SK-N-SH (cell line): Measurements from ENCODE around the gene GNPTAB. TPM values are rescaled to one million over a fixed set of nuclear protein-coding genes. Genes with fewer than 3 reads are reported as not detected.

Source experiments
- CTCF ChIA-PET: fragments of 300-600, 350-600 bp; formaldehyde crosslinking; extraction: SDS; loops from one replicate; lab custom pipeline; 2021; lab: Yijun Ruan, JAX
- POLR2A ChIA-PET: fragments of 350-600 bp; sonication (Branson Sonifier 250); formaldehyde crosslinking; extraction: SDS; loops from one replicate; lab custom pipeline; 2020; ENCODE audit warnings: antibody characterized with exemption, inconsistent platforms; lab: Yijun Ruan, JAX
- DNase-seq: peaks from one replicate; pipeline ENCODE4 v3.0.0; 2012
- H2AFZ ChIP-seq: fragments of 200-600 bp; sonication (generic); 2 replicates; pipeline ENCODE4 v1.8.1; 2016; ENCODE audit warnings: antibody characterized with exemption, mild to moderate bottlenecking, low read depth
- H3F3A ChIP-seq: fragments of 200-600 bp; sonication (generic); replicated peaks from 2 replicates; pipeline ENCODE3; 2016; ENCODE audit warnings: antibody characterized with exemption, mild to moderate bottlenecking; ENCODE audit not compliant: insufficient read depth
- H3K27ac ChIP-seq, 2 experiments: fragments of 200-500 bp in 1 of 2; fragments of 200-600 bp in 1 of 2; sonication (Bioruptor generic) in 1 of 2; sonication (generic), shearing (Covaris generic) in 1 of 2; 2 replicates each; pipeline versions ENCODE4 v1.5.1 to v1.6.1; 2014 to 2016; ENCODE audit warnings: low read depth in 2 of 2, inconsistent platforms in 1 of 2, low read length in 1 of 2, mild to moderate bottlenecking in 1 of 2, mixed read lengths in 1 of 2
- H3K27me3 ChIP-seq: fragments of 200-600 bp; sonication (generic), shearing (Covaris generic); 2 replicates; pipeline ENCODE4 v1.6.1; 2016; ENCODE audit warnings: mixed run types; ENCODE audit not compliant: insufficient read depth
- H3K36me3 ChIP-seq, 2 experiments: fragments of 200-500 bp in 1 of 2; fragments of 200-600 bp in 1 of 2; sonication (Bioruptor generic) in 1 of 2; sonication (generic) in 1 of 2; replicated peaks in 1 of 2; 2 replicates each; pipeline versions ENCODE3 to v1.5.1; 2014 to 2016; ENCODE audit warnings: low read length in 1 of 2, mild to moderate bottlenecking in 1 of 2; ENCODE audit not compliant: insufficient read depth in 2 of 2, control insufficient read depth in 1 of 2
- H3K4me1 ChIP-seq, 2 experiments: fragments of 200-500 bp in 1 of 2; fragments of 200-600 bp in 1 of 2; sonication (Bioruptor generic) in 1 of 2; sonication (generic), shearing (Covaris generic) in 1 of 2; 2 replicates each; pipeline versions ENCODE4 v1.5.1 to v1.6.1; 2014 to 2016; ENCODE audit warnings: low read depth in 1 of 2, low read length in 1 of 2, mixed run types in 1 of 2; ENCODE audit not compliant: insufficient read depth in 2 of 2, control insufficient read depth in 1 of 2
- H3K4me2 ChIP-seq: fragments of 200-600 bp; sonication (generic), shearing (Covaris generic); 2 replicates; pipeline ENCODE4 v1.6.1; 2017; ENCODE audit warnings: mixed run types
- H3K4me3 ChIP-seq, 2 experiments: fragments of 200-500 bp in 1 of 2; fragments of 200-600 bp in 1 of 2; sonication (Bioruptor generic) in 1 of 2; sonication (generic), shearing (Covaris generic) in 1 of 2; 2 replicates each; pipeline versions ENCODE4 v1.5.1 to v1.8.1; 2014 to 2016; ENCODE audit warnings: low read depth in 2 of 2, inconsistent platforms in 1 of 2, low read length in 1 of 2, mild to moderate bottlenecking in 1 of 2, mixed read lengths in 1 of 2, moderate library complexity in 1 of 2
- H3K79me2 ChIP-seq: fragments of 200-600 bp; sonication (generic); 2 replicates; pipeline ENCODE4 v1.8.1; 2017; ENCODE audit warnings: mild to moderate bottlenecking; ENCODE audit not compliant: insufficient read depth
- H3K9ac ChIP-seq: fragments of 200-600 bp; sonication (generic); 2 replicates; pipeline ENCODE4 v1.6.1; 2017; ENCODE audit warnings: mixed run types
- H3K9me2 ChIP-seq: fragments of 200-600 bp; sonication (generic); 2 replicates; pipeline ENCODE4 v1.6.1; 2017; ENCODE audit warnings: mixed run types
- H3K9me3 ChIP-seq: fragments of 200-600 bp; sonication (generic); 2 replicates; pipeline ENCODE4 v1.6.1; 2017; ENCODE audit warnings: mixed run types, mild to moderate bottlenecking, moderate library complexity
- H4K20me1 ChIP-seq: fragments of 200-600 bp; sonication (generic); 2 replicates; pipeline ENCODE4 v1.6.1; 2017; ENCODE audit warnings: mild to moderate bottlenecking, mixed run types; ENCODE audit not compliant: insufficient read depth
- EP300 ChIP-seq, 2 experiments: IDR thresholded peaks; 2 replicates each; pipeline versions ENCODE4 v1.4.0 to v1.6.1; 2012; ENCODE audit warnings: borderline replicate concordance in 1 of 2, low read depth in 1 of 2, low read length in 1 of 2
- FOXJ3 ChIP-seq: sonication (generic); formaldehyde crosslinking; IDR thresholded peaks from 2 replicates; pipeline ENCODE4 v1.5.1; 2020; ENCODE audit warnings: mild to moderate bottlenecking, missing genetic modification reagents
- FOXM1 ChIP-seq: IDR thresholded peaks from 2 replicates; pipeline ENCODE4 v1.4.0; 2012; ENCODE audit warnings: low read depth, mild to moderate bottlenecking
- GABPA ChIP-seq: IDR thresholded peaks from 2 replicates; pipeline ENCODE4 v1.4.0; 2012; ENCODE audit warnings: low read depth, mild to moderate bottlenecking
- MEF2A ChIP-seq: IDR thresholded peaks from 2 replicates; pipeline ENCODE4 v1.4.0; 2012; ENCODE audit warnings: low read depth, borderline replicate concordance
- MXI1 ChIP-seq: IDR thresholded peaks from 2 replicates; pipeline ENCODE4 v1.6.1; 2012; ENCODE audit warnings: mild to moderate bottlenecking, low read depth, low read length, improper control_type of control experiment
- RFX5 ChIP-seq: IDR thresholded peaks from 2 replicates; pipeline ENCODE4 v1.6.1; 2012; ENCODE audit warnings: mild to moderate bottlenecking, improper control_type of control experiment, low read length
- SIN3A ChIP-seq: IDR thresholded peaks from 2 replicates; pipeline ENCODE4 v1.6.1; 2012; ENCODE audit warnings: low read depth, mild to moderate bottlenecking, low read length, moderate library complexity, borderline replicate concordance
- YY1 ChIP-seq: IDR thresholded peaks from 2 replicates; pipeline ENCODE4 v1.4.0; 2012; ENCODE audit warnings: low read depth, mild to moderate bottlenecking
- WGBS: methylation state at CpG from one replicate; pipeline ENCODE4 v1.1.6; 2017; ENCODE audit warnings: low lambda C conversion rate; 5-methylcytosine and 5-hydroxymethylcytosine counted together
- polyA plus RNA-seq, 3 experiments: library from polyadenylated mRNA; depleted of rRNA; stranded (reverse); fragments of >200 nt; gene quantifications; 2 replicates each; pipeline ENCODE4 v1.2.3, GENCODE V29; 2012
- TF ChIP-seq, protein P1 (sequence below): IDR thresholded peaks from 2 replicates; pipeline ENCODE4; 2012
- TF ChIP-seq, protein P2 (sequence below): fragments of 200-600 bp; sonication (generic); IDR thresholded peaks from 2 replicates; pipeline ENCODE4 v1.6.1; 2017; ENCODE audit warnings: antibody characterized with exemption, mild to moderate bottlenecking, moderate library complexity
- TF ChIP-seq, protein P3 (sequence below): IDR thresholded peaks from 2 replicates; pipeline ENCODE4 v1.4.0; 2012; ENCODE audit warnings: low read depth, borderline replicate concordance
- TF ChIP-seq, protein P4 (sequence below): fragments of 150-350 bp; IDR thresholded peaks from 2 replicates; pipeline ENCODE4 v1.6.1; 2016; ENCODE audit warnings: mild to moderate bottlenecking, low read depth, low read length
- TF ChIP-seq, protein P5 (sequence below): IDR thresholded peaks from 2 replicates; pipeline ENCODE4 v1.4.0; 2012; ENCODE audit warnings: low read depth

The GNPTAB gene
- polyA plus RNA-seq, 1 of the 3 experiments (the other 2 are of a cell fraction), result 18.8 TPM

DNA sequence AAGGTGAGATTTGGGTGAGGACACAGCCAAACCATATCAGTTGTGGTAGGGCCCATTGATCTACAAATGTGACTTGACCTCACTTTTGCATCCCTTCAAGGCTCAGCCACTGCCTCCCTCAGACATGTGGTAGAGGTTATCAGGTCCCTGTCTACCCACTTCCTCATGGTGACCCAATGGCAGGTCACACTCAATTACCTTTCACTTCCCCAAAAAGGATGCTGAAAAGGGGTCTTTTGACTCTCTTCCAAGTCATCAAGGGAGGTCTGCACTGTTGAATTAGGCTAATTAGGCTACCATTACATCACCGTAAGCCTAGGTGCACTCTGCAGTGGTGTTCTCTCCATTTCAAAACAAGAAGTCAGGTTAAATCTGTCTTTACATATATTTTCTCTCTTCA lies 24.0 kb upstream of the GNPTAB start:
- ChIA-PET POLR2A (no interaction called here), CTCF (interaction anchor here (1.5 kb wide), 1 partner anchor 81 kb away, joined by 4 read pairs; no protein-coding TSS in a partner anchor)
- TF ChIP-seq, protein P1, sequence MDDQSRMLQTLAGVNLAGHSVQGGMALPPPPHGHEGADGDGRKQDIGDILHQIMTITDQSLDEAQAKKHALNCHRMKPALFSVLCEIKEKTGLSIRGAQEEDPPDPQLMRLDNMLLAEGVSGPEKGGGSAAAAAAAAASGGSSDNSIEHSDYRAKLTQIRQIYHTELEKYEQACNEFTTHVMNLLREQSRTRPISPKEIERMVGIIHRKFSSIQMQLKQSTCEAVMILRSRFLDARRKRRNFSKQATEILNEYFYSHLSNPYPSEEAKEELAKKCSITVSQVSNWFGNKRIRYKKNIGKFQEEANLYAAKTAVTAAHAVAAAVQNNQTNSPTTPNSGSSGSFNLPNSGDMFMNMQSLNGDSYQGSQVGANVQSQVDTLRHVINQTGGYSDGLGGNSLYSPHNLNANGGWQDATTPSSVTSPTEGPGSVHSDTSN, result no peak
- no peak for TF ChIP-seq FOXJ3 (CRISPR knock-in tag)
- TF ChIP-seq RFX5, result no peak
- TF ChIP-seq, protein P2, sequence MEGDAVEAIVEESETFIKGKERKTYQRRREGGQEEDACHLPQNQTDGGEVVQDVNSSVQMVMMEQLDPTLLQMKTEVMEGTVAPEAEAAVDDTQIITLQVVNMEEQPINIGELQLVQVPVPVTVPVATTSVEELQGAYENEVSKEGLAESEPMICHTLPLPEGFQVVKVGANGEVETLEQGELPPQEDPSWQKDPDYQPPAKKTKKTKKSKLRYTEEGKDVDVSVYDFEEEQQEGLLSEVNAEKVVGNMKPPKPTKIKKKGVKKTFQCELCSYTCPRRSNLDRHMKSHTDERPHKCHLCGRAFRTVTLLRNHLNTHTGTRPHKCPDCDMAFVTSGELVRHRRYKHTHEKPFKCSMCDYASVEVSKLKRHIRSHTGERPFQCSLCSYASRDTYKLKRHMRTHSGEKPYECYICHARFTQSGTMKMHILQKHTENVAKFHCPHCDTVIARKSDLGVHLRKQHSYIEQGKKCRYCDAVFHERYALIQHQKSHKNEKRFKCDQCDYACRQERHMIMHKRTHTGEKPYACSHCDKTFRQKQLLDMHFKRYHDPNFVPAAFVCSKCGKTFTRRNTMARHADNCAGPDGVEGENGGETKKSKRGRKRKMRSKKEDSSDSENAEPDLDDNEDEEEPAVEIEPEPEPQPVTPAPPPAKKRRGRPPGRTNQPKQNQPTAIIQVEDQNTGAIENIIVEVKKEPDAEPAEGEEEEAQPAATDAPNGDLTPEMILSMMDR, result no peak
- TF ChIP-seq, protein P3, sequence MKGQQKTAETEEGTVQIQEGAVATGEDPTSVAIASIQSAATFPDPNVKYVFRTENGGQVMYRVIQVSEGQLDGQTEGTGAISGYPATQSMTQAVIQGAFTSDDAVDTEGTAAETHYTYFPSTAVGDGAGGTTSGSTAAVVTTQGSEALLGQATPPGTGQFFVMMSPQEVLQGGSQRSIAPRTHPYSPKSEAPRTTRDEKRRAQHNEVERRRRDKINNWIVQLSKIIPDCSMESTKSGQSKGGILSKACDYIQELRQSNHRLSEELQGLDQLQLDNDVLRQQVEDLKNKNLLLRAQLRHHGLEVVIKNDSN, result no peak
- TF ChIP-seq, protein P4, sequence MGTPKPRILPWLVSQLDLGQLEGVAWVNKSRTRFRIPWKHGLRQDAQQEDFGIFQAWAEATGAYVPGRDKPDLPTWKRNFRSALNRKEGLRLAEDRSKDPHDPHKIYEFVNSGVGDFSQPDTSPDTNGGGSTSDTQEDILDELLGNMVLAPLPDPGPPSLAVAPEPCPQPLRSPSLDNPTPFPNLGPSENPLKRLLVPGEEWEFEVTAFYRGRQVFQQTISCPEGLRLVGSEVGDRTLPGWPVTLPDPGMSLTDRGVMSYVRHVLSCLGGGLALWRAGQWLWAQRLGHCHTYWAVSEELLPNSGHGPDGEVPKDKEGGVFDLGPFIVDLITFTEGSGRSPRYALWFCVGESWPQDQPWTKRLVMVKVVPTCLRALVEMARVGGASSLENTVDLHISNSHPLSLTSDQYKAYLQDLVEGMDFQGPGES, result no peak
- TF ChIP-seq SIN3A, result no peak
- TF ChIP-seq MXI1, result no peak
- TF ChIP-seq YY1, result no peak
- no peak for TF ChIP-seq EP300 (IDR thresholded peaks at IDR 0.05; ENCODE audit: borderline replicate concordance in 1 of 2, low read depth in 1 of 2, low read length in 1 of 2)
- TF ChIP-seq, protein P5, sequence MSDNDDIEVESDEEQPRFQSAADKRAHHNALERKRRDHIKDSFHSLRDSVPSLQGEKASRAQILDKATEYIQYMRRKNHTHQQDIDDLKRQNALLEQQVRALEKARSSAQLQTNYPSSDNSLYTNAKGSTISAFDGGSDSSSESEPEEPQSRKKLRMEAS, result no peak
- TF ChIP-seq GABPA, result no peak
- TF ChIP-seq FOXM1, result no peak
- no peak for TF ChIP-seq MEF2A
- Histone ChIP-seq H3F3A (peaks cover 20% of the 10 kb centered on the region), H3K9ac (no peak overlapping the region), H3K4me1 (peaks cover 0 to 32% of the 10 kb centered on the region in 2 experiments; a peak in 2 of 4 replicates), H3K36me3 (no peaks in the 10 kb centered on the region), H4K20me1 (no peaks in the 10 kb centered on the region), H2AFZ (peak overlapping the region; percentile 53; the same call in 1 of the 2 replicates), H3K79me2 (no peaks in the 10 kb centered on the region), H3K4me2 (no peak overlapping the region), H3K27ac (0 out of 4 replicates have a peak overlapping the region, but pooled peaks of 1 of the 2 experiments have one; percentile 10), H3K9me2 (no peaks in the 10 kb centered on the region), H3K4me3 (no peak overlapping the region), H3K9me3 (no peaks in the 10 kb centered on the region), H3K27me3 (no peaks in the 10 kb centered on the region)
- 100% methylated on average over 1 of the region's 1 CpG for WGBS
- no peak for DNase-seq
